PFSK-1 (cell line): ENCODE results near the gene CLEC4G.

Experiments
- FOXP2 ChIP-seq: optimal IDR thresholded peaks from 2 replicates; pipeline ENCODE3; 2011; ENCODE audit warnings: borderline replicate concordance, control low read depth, inconsistent platforms; ENCODE audit not compliant: insufficient read depth; ENCODE audit errors: extremely low read length, extremely low read depth
- POLR2AphosphoS5 ChIP-seq: IDR thresholded peaks from 2 replicates; pipeline ENCODE4 v1.6.1; 2012; ENCODE audit warnings: low read depth, mild to moderate bottlenecking, control low read depth, low read length, moderate library complexity
- REST ChIP-seq, 2 experiments: IDR thresholded peaks; 2 replicates each; pipeline versions ENCODE4 v1.6.1 to v1.8.0; 2011 to 2012; ENCODE audit warnings: low read depth in 2 of 2, low read length in 2 of 2, control low read depth in 1 of 2, inconsistent platforms in 1 of 2, mild to moderate bottlenecking in 1 of 2, moderate library complexity in 1 of 2; ENCODE audit not compliant: insufficient read depth in 1 of 2
- SIN3A ChIP-seq: IDR thresholded peaks from 2 replicates; pipeline ENCODE4 v1.6.1; 2012; ENCODE audit warnings: mild to moderate bottlenecking, low read length, moderate library complexity, borderline replicate concordance; ENCODE audit not compliant: insufficient read depth
- TAF1 ChIP-seq: IDR thresholded peaks from 2 replicates; pipeline ENCODE4 v1.6.1; 2012; ENCODE audit warnings: low read length, control low read depth, borderline replicate concordance; ENCODE audit not compliant: insufficient read depth

The CLEC4G gene

GRCh38 chr19:7729831-7730285 is 2.1 kb downstream of the CLEC4G start:
- TF ChIP-seq REST (IDR thresholded peaks at IDR 0.05; ENCODE audit: insufficient read depth in 1 of 2, low read depth in 2 of 2, low read length in 2 of 2): no peak
- no peak for TF ChIP-seq SIN3A
- no peak for TF ChIP-seq FOXP2
- no peak for TF ChIP-seq POLR2AphosphoS5
- no peak for TF ChIP-seq TAF1

- TF ChIP-seq TAF1 (no peak), FOXP2 (no peak), REST (IDR thresholded peaks at IDR 0.05; ENCODE audit: insufficient read depth in 1 of 2, low read depth in 2 of 2, low read length in 2 of 2) (no peak), SIN3A (no peak), POLR2AphosphoS5 (no peak)
Observed at GRCh38 chr19:7729211-7729610, 2.7 kb downstream of the CLEC4G start.

GRCh38 chr19:7725791-7726190 is 6.1 kb downstream of the CLEC4G start:
- TF ChIP-seq POLR2AphosphoS5 (no peak), SIN3A (no peak), FOXP2 (no peak), TAF1 (no peak), REST (IDR thresholded peaks at IDR 0.05; ENCODE audit: insufficient read depth in 1 of 2, low read depth in 2 of 2, low read length in 2 of 2) (no peak)

- no peak for TF ChIP-seq SIN3A
- TF ChIP-seq TAF1: no peak
- TF ChIP-seq FOXP2: no peak
- TF ChIP-seq POLR2AphosphoS5: no peak
- TF ChIP-seq REST (IDR thresholded peaks at IDR 0.05; ENCODE audit: insufficient read depth in 1 of 2, low read depth in 2 of 2, low read length in 2 of 2): no peak
Observed at GRCh38 chr19:7722231-7722651, 9.7 kb downstream of the CLEC4G start.

- no peak for TF ChIP-seq POLR2AphosphoS5
- no peak for TF ChIP-seq TAF1
- no peak for TF ChIP-seq FOXP2
- no peak for TF ChIP-seq SIN3A
- no peak for TF ChIP-seq REST (IDR thresholded peaks at IDR 0.05; ENCODE audit: insufficient read depth in 1 of 2, low read depth in 2 of 2, low read length in 2 of 2)
Observed at GRCh38 chr19:7720351-7720750, 11.6 kb downstream of the CLEC4G start.
